ENCODE data around the gene INSRR. TPM values are rescaled to one million over a fixed set of nuclear protein-coding genes. Genes with fewer than 3 reads are reported as not detected.

The INSRR gene
- total RNA-seq, 6 experiments from 2014 or later = not detected

GRCh38 chr1:156876281-156876680 is 17.4 kb upstream of the INSRR start:
- H3K9me3 Mint-ChIP-seq = no peaks in the 10 kb centered on the region
- H3K36me3 Mint-ChIP-seq (ENCODE audit: low read depth) = no peaks in the 10 kb centered on the region
- H3K4me3 Mint-ChIP-seq = no peak overlapping the region
- H3K27me3 Mint-ChIP-seq (ENCODE audit: insufficient read depth) = peaks cover 31% of the 10 kb centered on the region
- 0 out of 2 replicates have a peak, but pooled peaks cover 5% of the 10 kb centered on the region for H3K4me1 Mint-ChIP-seq (ENCODE audit: low read depth)
- no peak overlapping the region for H3K27ac Mint-ChIP-seq
- TF ChIP-seq CTCF (IDR thresholded peaks at IDR 0.05) = no peak
- no peak for DNase-seq

GRCh38 chr1:156875341-156875615 is 16.4 kb upstream of the INSRR start:
- peaks cover 21% of the 10 kb centered on the region for H3K27me3 Mint-ChIP-seq (ENCODE audit: insufficient read depth)
- no peaks in the 10 kb centered on the region for H3K36me3 Mint-ChIP-seq (ENCODE audit: low read depth)
- H3K9me3 Mint-ChIP-seq = no peaks in the 10 kb centered on the region
- no peak for TF ChIP-seq CTCF (IDR thresholded peaks at IDR 0.05)
- no peak for DNase-seq
- no peak overlapping the region for H3K27ac Mint-ChIP-seq
- no peak overlapping the region for H3K4me3 Mint-ChIP-seq
- peaks cover 15% of the 10 kb centered on the region for H3K4me1 Mint-ChIP-seq (ENCODE audit: low read depth)

- no peaks in the 10 kb centered on the region for H3K9me3 Mint-ChIP-seq
- no peaks in the 10 kb centered on the region for H3K36me3 Mint-ChIP-seq (ENCODE audit: low read depth)
- H3K4me3 Mint-ChIP-seq = no peak overlapping the region
- DNase-seq = no peak
- TF ChIP-seq CTCF (IDR thresholded peaks at IDR 0.05) = no peak
- peaks cover 20% of the 10 kb centered on the region for H3K4me1 Mint-ChIP-seq (ENCODE audit: low read depth)
- peaks cover 17% of the 10 kb centered on the region for H3K27me3 Mint-ChIP-seq (ENCODE audit: insufficient read depth)
- no peak overlapping the region for H3K27ac Mint-ChIP-seq
Measured at GRCh38 chr1:156874572-156875340, 15.8 kb upstream of the INSRR start.

- no peak overlapping the region for H3K4me3 Mint-ChIP-seq
- H3K9me3 Mint-ChIP-seq = no peaks in the 10 kb centered on the region
- no peak for DNase-seq
- peaks cover 24% of the 10 kb centered on the region for H3K4me1 Mint-ChIP-seq (ENCODE audit: low read depth)
- TF ChIP-seq CTCF (IDR thresholded peaks at IDR 0.05) = no peak
- H3K27me3 Mint-ChIP-seq (ENCODE audit: insufficient read depth) = peaks cover 16% of the 10 kb centered on the region
- H3K27ac Mint-ChIP-seq = no peak overlapping the region
- H3K36me3 Mint-ChIP-seq (ENCODE audit: low read depth) = no peaks in the 10 kb centered on the region
Measured at GRCh38 chr1:156874142-156874541, 15.2 kb upstream of the INSRR start.

- no peak for TF ChIP-seq CTCF (IDR thresholded peaks at IDR 0.05)
- Mint-ChIP-seq H3K27ac (no peak overlapping the region), H3K36me3 (ENCODE audit: low read depth) (no peaks in the 10 kb centered on the region), H3K4me1 (ENCODE audit: low read depth) (peaks cover 24% of the 10 kb centered on the region), H3K4me3 (no peak overlapping the region), H3K27me3 (ENCODE audit: insufficient read depth) (peaks cover 11% of the 10 kb centered on the region), H3K9me3 (no peaks in the 10 kb centered on the region)
- DNase-seq = no peak
Measured at GRCh38 chr1:156873659-156874058, 14.7 kb upstream of the INSRR start.

Measured in HFFc6 (cell line).